NCI-H2227 (cell line): Measurements from ENCODE around the gene TLE7.

Source experiments
- DNase-seq: peaks from one replicate; lab custom pipeline; 2025; ENCODE audit not compliant: unreplicated experiment; lab: John Stamatoyannopoulos, UW

Gene TLE7

GRCh38 chr16:71449020-71449419 lies 7.2 kb upstream of the TLE7 start:
- DNase-seq = no peak

DNA sequence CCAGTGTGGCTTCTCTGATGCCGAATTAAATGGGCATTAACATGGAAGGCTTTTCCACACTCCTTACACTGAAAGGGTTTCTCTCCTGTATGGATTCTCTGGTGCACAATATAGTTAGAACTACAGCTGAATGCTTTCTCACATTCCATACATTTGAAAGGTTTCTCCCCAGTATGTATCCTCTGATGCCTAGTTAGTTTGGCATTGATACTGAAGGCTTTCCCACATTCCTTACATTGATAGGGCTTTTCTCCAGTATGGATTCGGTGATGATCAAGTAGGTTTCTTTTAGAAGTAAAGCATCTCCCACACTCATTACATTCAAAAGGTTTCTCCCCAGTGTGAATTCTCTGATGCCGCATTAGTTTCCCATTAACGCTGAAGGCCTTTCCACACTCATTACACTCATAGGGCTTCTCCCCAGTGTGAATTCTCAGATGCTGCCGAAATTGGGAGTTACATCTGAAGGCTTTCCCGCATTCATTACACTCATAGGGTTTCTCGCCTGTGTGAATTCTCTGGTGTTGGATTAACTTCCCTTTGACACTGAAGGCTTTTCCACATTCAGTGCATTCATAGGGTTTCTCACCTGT lies 6.5 kb upstream of the TLE7 start:
- no peak for DNase-seq

DNA sequence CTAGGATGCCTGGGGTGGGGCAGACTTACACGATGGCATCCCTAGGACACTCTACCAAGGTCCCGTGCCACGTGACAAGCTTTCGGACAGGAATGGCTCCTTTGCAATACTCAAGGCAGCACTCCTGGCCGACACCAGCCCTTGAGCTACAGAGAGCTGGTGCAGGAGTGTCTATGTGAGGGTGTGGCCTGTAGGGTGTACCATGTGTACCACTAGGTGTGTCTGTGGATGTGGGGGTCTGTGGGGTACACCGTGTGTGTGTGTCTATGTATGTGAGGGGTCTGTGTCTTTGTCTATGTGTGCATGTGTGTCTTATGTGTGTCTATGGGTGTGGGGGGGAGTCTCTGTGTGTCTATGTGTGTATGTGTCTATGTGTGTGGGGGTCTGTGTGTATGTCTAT lies 1.9 kb upstream of the TLE7 start:
- DNase-seq = no peak

- no peak for DNase-seq
Measured at GRCh38 chr16:71441348-71442050, 355 bp downstream of the TLE7 start.

GRCh38 chr16:71440669-71441347 lies 1.0 kb downstream of the TLE7 start:
- no peak for DNase-seq

DNA sequence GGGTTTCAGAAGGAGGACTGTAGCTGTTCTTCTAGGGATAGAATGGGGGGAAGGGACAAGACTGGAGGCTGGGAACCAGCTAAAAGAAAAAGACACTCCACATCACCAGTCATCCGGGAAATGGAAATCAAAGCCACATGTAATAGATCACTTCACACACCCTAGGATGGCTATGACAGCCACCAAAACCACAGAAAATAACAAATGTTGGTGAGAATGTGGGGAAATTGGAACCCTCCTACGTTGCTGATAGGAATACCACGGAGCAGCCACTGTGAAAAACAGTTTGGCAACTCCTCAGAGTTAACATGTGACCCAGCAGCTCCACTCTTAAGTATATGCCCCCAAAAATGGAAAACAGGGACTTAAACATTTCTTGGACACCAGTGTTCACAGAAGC lies 2.3 kb downstream of the TLE7 start:
- no peak for DNase-seq

GRCh38 chr16:71436473-71436872 lies 5.4 kb downstream of the TLE7 start:
- DNase-seq = no peak

- no peak for DNase-seq
Measured at GRCh38 chr16:71432906-71433305, 8.9 kb downstream of the TLE7 start.

DNA sequence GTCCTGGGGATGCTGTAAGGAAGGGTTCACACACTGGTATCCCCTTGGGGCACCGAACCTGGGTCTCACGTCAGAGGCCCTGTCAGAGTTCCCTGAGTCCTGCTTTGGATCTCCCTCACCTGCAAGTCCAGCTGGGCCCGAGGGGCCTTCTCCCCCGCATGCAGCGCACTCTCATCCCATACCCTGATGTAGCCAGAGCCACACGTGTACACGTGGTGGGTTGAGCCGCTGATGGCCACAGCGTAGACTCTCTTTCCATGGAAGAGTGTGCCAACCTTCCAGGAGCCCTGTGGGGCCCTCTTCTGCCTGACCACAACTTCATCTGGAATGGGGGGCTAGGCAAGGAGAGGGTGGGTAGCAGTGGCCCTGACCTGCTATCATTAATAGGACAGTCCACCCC lies 9.9 kb downstream of the TLE7 start:
- DNase-seq = no peak

DNA sequence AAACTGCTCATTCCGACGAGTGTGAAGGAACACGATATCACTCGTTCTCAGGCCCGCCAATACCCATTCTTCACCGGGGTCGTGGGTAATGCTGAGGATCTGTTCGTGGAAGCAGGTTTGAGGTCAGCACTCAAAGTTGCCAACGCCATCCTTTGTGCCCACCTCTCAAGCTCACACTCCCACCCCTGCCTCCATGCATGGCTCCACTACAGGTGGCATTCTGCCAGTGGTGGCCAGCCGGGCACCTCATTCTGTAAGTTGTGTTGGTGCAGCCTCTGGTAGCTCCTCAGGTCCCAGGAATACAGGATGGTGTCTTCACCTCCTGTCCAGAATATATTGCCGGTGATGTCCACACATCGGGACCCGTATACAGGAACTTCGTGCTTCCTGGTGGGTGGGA lies 10.7 kb downstream of the TLE7 start:
- no peak for DNase-seq

GRCh38 chr16:71430744-71431143 lies 11.1 kb downstream of the TLE7 start:
- DNase-seq = no peak

DNA sequence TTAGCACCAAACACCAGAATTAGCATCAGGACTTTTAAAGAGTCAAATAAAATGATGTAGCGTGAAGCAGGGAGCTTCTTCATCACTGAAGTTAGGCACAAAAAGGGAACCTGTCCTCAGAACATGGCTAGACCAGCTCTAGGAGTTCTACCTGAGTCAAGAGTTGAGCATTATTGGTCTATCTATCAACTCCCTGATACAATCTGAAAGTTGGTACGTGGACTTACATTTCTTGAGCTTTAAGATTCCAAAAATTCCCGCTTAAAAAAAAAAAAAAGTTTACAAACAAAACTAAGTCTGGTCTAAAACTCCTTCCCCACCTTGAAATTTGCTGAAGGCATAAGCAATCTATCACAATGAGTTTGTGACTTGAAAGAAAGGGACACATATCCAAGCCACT lies 12.3 kb downstream of the TLE7 start:
- DNase-seq = no peak

DNA sequence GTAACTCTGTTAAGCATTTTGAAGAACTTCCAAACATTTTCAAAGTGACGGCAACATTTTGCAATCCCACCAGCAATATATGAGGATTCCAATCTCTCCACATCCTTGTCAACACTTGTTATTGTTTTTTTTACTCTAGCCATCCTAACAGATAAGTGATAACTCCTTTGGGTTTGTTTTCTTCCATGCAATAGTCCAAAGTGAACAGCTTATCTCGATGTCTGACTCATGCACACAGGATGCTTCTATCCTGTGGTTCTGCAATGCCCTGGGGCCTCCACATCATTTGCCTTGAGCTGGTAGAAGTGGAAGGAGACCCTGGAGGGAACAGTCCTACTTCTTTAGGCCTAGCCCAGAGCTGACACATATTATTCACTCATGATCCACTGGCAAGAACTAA lies 13.0 kb downstream of the TLE7 start:
- no peak for DNase-seq

- DNase-seq = no peak
Measured at GRCh38 chr16:71428385-71428784, 13.5 kb downstream of the TLE7 start.

DNA sequence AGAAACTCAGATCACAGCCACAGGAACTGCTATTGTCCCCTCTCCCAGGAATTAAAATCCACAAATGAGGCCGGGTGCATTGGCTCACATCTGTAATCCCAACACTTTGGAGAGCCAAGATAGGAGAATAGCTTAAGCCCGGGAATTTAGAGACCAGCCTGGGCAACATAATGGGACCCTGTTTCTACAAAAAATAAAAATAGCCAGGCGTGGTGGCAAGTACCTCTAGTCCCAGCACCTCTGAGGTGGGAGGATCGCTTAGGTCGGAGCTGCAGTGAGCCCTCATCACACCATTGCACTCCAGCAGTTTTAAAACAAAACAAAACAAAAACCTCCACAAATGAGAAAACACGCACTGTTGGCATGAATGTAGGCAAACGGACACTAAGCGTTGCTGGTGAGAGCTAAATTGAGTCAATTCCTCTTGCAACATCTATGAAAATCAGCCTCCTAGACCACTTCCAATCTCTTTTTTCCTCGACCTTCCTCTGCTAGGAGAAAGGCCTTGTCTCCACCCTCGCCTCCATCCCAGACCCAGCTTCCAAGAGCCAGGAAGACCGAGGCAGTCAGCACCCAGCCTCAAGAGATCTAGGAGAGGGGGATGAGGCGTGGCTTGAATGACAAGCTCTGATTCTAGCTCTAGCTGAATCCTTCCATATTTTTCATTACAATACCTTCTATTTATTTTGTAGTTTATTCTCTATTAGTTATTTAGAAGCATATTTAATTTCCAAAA lies 14.8 kb downstream of the TLE7 start:
- no peak for DNase-seq

DNA sequence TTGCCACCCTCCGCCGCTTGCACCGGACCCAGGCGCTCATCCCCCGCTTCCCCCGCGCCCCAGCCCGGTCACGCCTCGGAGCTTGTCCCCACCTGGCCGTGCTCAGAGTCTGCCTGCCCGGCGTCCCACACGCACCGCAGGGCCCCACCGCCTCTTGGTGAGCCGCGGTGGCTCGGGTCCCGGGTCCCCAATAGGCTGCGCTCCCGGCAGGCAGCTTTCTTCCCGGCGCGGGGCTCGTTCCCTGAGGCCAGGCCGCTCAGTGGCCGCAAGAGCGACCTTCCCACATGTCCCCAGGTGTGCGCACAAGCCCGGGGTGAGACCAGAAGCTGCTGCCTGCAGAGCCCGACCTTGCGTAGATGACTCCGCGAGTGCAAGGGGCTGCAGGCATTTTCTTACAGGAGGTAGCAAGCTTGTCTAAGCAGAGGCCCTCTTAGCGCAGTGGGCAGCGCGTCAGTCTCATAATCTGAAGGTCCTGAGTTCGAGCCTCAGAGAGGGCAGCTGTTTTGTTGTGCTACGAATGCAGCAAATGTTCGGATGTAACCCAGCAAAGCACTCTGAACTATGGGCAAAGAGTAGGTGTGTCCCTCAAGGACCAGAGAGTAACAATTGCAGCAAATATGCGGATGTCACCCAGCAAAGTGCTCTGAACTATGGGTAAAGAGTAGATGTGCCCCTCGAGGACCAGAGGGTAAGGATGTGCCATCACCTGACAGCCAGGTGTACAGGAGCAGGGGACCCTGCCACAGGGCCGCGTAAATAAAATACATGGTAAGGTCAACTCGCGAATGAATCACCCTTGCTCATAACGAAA lies 15.6 kb downstream of the TLE7 start:
- no peak for DNase-seq

DNA sequence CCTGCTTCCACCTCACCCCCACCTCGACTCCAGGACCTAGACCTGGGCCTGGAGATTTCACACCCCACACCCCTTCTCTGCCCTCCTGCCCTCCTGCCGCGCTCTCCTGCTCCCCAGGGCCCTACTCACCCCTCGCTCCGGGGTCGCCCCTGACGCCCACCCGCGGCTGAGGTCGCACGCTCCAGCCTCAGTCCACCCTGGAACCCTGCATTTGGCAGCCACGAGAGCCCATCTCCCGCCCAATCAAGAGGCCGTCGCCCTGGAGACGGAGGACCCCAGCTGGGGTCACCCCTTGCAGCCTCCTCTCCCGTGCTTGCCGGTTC lies 16.1 kb downstream of the TLE7 start:
- DNase-seq = no peak

DNA sequence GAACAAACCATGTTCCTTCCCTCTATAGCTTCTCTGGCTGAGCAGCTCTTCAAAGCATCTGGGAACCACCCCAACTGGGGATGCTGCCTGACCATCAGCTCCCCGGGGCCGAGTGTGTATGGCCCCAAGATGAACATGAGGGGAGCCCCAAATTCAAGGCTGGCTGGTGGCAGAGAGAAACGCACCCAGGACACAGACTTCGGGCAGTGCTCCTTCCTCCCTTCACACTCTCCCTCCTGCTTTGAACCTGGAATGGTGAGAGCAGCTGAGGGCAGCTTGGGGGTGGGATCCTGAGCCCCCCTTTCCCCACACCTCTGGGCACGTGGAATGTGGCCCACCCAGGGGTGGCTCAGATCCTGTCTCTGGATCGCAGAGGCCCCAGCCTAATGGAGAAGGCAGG lies 17.2 kb downstream of the TLE7 start:
- DNase-seq = no peak

DNA sequence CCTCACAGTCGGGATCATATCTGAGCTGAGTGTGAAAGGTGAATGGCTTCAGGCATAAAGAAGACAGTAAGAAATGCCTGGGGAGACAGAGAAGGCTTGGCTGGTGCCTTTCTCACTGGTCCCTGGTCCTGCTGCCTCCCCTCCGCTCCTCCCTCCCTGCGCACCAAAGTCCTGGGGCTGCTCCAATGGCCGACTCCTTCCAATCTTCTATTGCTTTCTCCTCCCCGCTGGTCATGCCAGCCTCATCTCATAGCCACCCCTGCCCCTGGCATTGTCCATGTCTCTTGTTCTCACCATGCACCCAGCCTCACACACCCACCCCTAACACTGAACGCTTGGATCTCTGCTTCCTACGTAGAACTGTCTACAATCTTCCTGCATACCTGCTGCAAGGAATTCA lies 18.0 kb downstream of the TLE7 start:
- DNase-seq = no peak

DNA sequence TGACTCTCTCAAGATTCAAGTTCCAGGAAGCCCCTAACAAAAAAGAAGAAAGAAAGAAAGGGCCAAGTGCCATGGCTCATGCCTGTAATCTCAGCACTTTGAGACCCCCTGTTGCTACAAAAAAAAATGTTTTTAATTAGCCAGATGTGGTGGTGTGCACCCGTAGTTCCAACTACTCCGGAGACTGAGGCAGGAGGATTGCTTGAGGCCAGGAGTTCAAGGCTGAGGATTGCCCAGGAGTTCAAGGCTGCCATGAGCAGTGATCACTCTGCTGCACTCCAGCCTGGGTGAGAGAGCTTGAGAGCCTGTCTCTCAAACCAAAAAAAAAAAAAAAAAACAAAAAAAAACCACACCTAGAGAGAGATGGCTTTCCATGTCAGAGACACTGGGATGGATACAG lies 18.8 kb downstream of the TLE7 start:
- DNase-seq = no peak

DNA sequence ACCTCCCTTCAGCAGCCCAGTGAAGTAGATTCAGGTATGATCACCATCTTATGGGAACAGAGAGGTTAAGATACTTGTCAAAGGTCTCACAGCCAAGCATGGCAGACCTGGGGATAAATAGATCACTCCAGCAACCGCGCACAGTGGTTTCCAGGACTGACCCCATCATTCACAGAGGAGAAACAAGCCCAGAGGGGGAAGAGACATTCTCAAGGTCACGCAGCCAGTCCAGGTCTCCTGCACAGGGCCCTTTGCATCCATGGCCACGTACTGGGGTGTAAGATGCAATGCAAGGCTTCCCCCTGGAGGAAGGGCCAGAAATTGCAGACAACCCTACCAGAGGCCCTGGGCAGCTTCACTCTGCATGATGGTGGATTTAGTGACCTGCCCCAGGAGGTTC lies 19.9 kb downstream of the TLE7 start:
- no peak for DNase-seq
